Lower leg skin (tissue), 4 donors: ENCODE results near the gene MIEF2. TPM values are rescaled to one million over a fixed set of nuclear protein-coding genes. Genes with fewer than 3 reads are reported as not detected.
A peak's percentile ranks its signal among the peaks of the same experiment; 100 is the strongest.
"Not testable (repeated sequence)": the region's sequence is repeated elsewhere in the genome, so short reads cannot be mapped to it uniquely, and the experiment has no call there.

Experiments
- DNase-seq, 2 donors: peaks; one replicate each; pipeline ENCODE4 v3.0.0-alpha.2; 2019; ENCODE audit warnings: low spot score in 2 of 2
- H3K4me3 ChIP-seq: fragments of 200-600 bp; sonication (generic); 2 replicates; pipeline ENCODE4 v1.5.1; 2017; ENCODE audit warnings: mild to moderate bottlenecking, low read depth; ENCODE audit not compliant: poor library complexity, severe bottlenecking
- POLR2A ChIP-seq, 2 donors: fragments of 450-650 bp; IDR thresholded peaks; one replicate each; pipeline ENCODE4 v1.6.1; 2016 to 2017; ENCODE audit warnings: antibody characterized with exemption in 2 of 2, mild to moderate bottlenecking in 1 of 2, moderate library complexity in 1 of 2
- WGBS, 2 donors: methylation state at CpG; one replicate each; pipeline ENCODE4 v1.1.5; 2018; 5-methylcytosine and 5-hydroxymethylcytosine counted together
- intact Hi-C: fragments of 100-400 bp; cut with DNase I; formaldehyde crosslinking; loops from one replicate; pipeline ENCODE4 v1.15.0; 2023; ENCODE audit warnings: low total_unique reads
- total RNA-seq, 4 donors: library from RNA; depleted of rRNA; stranded (reverse); fragments of >200 nt; gene quantifications; one replicate each; pipeline ENCODE4 v1.1.0, GENCODE V29; 2016
- TF ChIP-seq, protein P1 (sequence below), 3 donors: fragments of 450-650 bp; IDR thresholded peaks; one replicate each; pipeline ENCODE4 v1.5.1; 2016; ENCODE audit warnings: antibody characterized with exemption in 3 of 3, mild to moderate bottlenecking in 3 of 3, moderate library complexity in 2 of 3

MIEF2 gene
- total RNA-seq = 10 to 100 TPM; 24.3 to 57.7 (median 34.2) TPM

DNA sequence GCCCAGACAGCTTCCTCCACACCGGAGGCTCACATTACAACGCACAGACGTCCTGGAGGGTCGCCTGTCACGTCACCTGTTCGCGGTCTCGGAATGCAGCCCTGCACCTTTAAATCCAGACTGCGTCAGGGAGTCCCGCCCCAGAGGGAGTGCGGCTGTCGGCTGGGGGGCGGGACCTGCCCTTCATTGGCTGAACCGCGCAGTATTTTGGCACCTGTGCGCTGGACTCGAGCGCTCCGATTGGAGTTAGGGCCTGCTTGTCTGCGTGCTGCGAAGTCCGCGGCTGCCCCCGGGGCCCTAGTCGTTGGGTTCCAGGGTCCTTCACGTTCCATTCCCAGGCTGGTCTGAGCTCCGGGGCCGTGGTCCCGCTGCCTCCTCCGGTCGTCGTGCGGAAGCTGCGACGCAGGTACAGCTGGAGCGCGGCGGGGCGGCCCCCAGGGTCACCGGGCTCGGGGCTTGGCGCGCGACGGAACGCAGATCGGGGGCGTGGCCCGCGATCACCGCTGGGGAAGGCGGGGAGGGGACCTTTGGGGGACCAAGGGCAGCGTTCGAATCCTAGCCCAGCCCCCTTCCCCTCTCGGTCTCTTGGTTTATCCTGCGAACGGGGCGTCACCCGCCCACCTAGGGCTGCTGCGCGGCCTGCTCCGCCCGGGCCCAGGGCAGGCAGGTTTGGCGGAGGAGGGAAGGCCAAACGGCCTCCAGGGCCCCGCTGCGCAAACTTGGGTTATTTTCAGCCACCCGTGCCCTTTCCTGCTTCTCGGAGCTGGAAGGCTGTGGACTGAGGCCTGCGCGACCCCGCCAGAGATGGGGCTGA lies at the start of gene MIEF2:
TSS of gene MIEF2 (plus strand) at position 331 of the 814 bp plus-strand sequence. CDS start 2,059 bp downstream, outside the sequence.
- TF ChIP-seq, protein P1, sequence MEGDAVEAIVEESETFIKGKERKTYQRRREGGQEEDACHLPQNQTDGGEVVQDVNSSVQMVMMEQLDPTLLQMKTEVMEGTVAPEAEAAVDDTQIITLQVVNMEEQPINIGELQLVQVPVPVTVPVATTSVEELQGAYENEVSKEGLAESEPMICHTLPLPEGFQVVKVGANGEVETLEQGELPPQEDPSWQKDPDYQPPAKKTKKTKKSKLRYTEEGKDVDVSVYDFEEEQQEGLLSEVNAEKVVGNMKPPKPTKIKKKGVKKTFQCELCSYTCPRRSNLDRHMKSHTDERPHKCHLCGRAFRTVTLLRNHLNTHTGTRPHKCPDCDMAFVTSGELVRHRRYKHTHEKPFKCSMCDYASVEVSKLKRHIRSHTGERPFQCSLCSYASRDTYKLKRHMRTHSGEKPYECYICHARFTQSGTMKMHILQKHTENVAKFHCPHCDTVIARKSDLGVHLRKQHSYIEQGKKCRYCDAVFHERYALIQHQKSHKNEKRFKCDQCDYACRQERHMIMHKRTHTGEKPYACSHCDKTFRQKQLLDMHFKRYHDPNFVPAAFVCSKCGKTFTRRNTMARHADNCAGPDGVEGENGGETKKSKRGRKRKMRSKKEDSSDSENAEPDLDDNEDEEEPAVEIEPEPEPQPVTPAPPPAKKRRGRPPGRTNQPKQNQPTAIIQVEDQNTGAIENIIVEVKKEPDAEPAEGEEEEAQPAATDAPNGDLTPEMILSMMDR (IDR thresholded peaks at IDR 0.05) = no peak
- TF ChIP-seq POLR2A (IDR thresholded peaks at IDR 0.05) = no peak
- 0 to 1% methylated on average over 35 to 44 of the region's 72 CpGs for WGBS, 2 donors
- intact Hi-C loops = no loop called here
- H3K4me3 ChIP-seq = peak within 1 kb of the TSS; percentile 76
- peak; percentile 94 to 99 for DNase-seq

GRCh38 chr17:18213666-18214270 lies 46.7 kb upstream of the MIEF2 start:
- WGBS, 2 donors = 49 to 65% methylated on average over 7 of the region's 7 CpGs
- no peak for TF ChIP-seq POLR2A (IDR thresholded peaks at IDR 0.05)
- TF ChIP-seq, protein P1 (IDR thresholded peaks at IDR 0.05) = no peak
- H3K4me3 ChIP-seq = no peak overlapping the region
- DNase-seq = no peak
- intact Hi-C loops = no loop called here

DNA sequence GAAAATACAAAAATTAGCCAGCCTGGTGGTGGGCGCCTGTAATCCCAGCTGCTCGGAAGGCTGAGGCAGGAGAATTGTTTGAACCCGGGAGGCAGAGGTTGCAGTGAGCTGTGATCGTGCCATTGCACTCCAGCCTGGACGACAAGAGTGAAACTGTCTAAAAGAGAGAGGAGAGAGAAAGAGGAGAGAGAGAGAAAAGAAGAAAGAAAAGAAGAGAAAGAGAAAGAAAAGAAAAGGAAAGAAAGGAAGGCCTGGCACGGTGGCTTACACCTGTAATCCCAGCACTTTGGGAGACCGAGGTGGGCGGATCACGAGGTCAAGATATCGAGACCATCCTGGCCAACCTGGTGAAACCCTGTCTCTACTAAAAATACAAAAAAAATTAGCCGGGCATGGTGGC lies 43.6 kb upstream of the MIEF2 start:
- WGBS, 2 donors = 82 to 86% methylated on average over 11 of the region's 11 CpGs
- DNase-seq, intact Hi-C loops, H3K4me3 ChIP-seq: not testable (repeated sequence)

GRCh38 chr17:18217412-18218015 lies 42.9 kb upstream of the MIEF2 start:
- TF ChIP-seq POLR2A (IDR thresholded peaks at IDR 0.05) = no peak
- TF ChIP-seq, protein P1 (IDR thresholded peaks at IDR 0.05) = peak in 1 of 3 donors; percentile 75
- intact Hi-C loops = no loop called here
- H3K4me3 ChIP-seq = no peak overlapping the region
- peak; percentile 71 to 94 for DNase-seq
- 14% methylated on average over 6 of the region's 6 CpGs for WGBS, 2 donors

GRCh38 chr17:18218756-18219415 lies 41.6 kb upstream of the MIEF2 start:
- WGBS, 2 donors = 40 to 48% methylated on average over 4 of the region's 4 CpGs
- TF ChIP-seq POLR2A (IDR thresholded peaks at IDR 0.05) = no peak
- TF ChIP-seq, protein P1 (IDR thresholded peaks at IDR 0.05) = no peak
- intact Hi-C loops = no loop called here
- no peak for DNase-seq
- no peak overlapping the region for H3K4me3 ChIP-seq

- no peak overlapping the region for H3K4me3 ChIP-seq
- 80 to 86% methylated on average over 4 of the region's 4 CpGs for WGBS, 2 donors
- TF ChIP-seq, protein P1 (IDR thresholded peaks at IDR 0.05) = no peak
- no peak for TF ChIP-seq POLR2A (IDR thresholded peaks at IDR 0.05)
- intact Hi-C loops = no loop called here
- DNase-seq = no peak
These were observed 36.4 kb upstream of the MIEF2 start for GRCh38 chr17:18224053-18224386.
